Measurements from ENCODE around the gene TMPRSS4.

Gene TMPRSS4

GRCh38 chr11:118068206-118068944, 8.5 kb upstream of the TMPRSS4 start:
- Histone ChIP-seq H2AFZ (ENCODE audit: low read length) (no peak overlapping the region), H3K4me2 (ENCODE audit: low read depth, low read length) (no peak overlapping the region), H3K36me3 (replicated peaks; ENCODE audit: insufficient read depth, low read length) (no peaks in the 10 kb centered on the region), H3K9ac (ENCODE audit: low read length) (no peak overlapping the region), H3F3A (ENCODE audit: insufficient read depth, low read length) (no peaks in the 10 kb centered on the region), H3K79me2 (ENCODE audit: low read length) (no peaks in the 10 kb centered on the region), H3K27ac (ENCODE audit: low read length) (no peak overlapping the region), H4K20me1 (ENCODE audit: insufficient read depth, low read length) (no peaks in the 10 kb centered on the region), H3K4me3 (ENCODE audit: low read length) (no peak overlapping the region), H3K9me3 (replicated peaks; ENCODE audit: insufficient read depth, low read length) (no peaks in the 10 kb centered on the region), H3K27me3 (replicated peaks; ENCODE audit: insufficient read depth, low read length) (no peaks in the 10 kb centered on the region), H3K9me2 (replicated peaks; ENCODE audit: insufficient read depth, low read length) (no peaks in the 10 kb centered on the region), H3K4me1 (ENCODE audit: low read length) (no peaks in the 10 kb centered on the region)
- no peak for TF ChIP-seq EZH2phosphoT487 (IDR thresholded peaks at IDR 0.05; ENCODE audit: low read length)
- TF ChIP-seq EZH2 (optimal IDR thresholded peaks at IDR 0.05; ENCODE audit: low read depth, low read length) = no peak
- TF ChIP-seq CTCF (IDR thresholded peaks at IDR 0.05; ENCODE audit: low read length) = no peak
- DNase-seq = no peak

- H2AFZ ChIP-seq (ENCODE audit: low read length) = no peak overlapping the region
- DNase-seq = no peak
- no peaks in the 10 kb centered on the region for H4K20me1 ChIP-seq (ENCODE audit: insufficient read depth, low read length)
- no peaks in the 10 kb centered on the region for H3K9me3 ChIP-seq (replicated peaks; ENCODE audit: insufficient read depth, low read length)
- no peaks in the 10 kb centered on the region for H3K79me2 ChIP-seq (ENCODE audit: low read length)
- no peaks in the 10 kb centered on the region for H3K36me3 ChIP-seq (replicated peaks; ENCODE audit: insufficient read depth, low read length)
- H3K9ac ChIP-seq (ENCODE audit: low read length) = no peak overlapping the region
- no peak overlapping the region for H3K27ac ChIP-seq (ENCODE audit: low read length)
- H3K4me2 ChIP-seq (ENCODE audit: low read depth, low read length) = no peak overlapping the region
- no peak overlapping the region for H3K4me3 ChIP-seq (ENCODE audit: low read length)
- H3K27me3 ChIP-seq (replicated peaks; ENCODE audit: insufficient read depth, low read length) = no peaks in the 10 kb centered on the region
- H3F3A ChIP-seq (ENCODE audit: insufficient read depth, low read length) = no peaks in the 10 kb centered on the region
- H3K9me2 ChIP-seq (replicated peaks; ENCODE audit: insufficient read depth, low read length) = no peaks in the 10 kb centered on the region
- H3K4me1 ChIP-seq (ENCODE audit: low read length) = no peaks in the 10 kb centered on the region
- no peak for TF ChIP-seq EZH2 (optimal IDR thresholded peaks at IDR 0.05; ENCODE audit: low read depth, low read length)
- TF ChIP-seq CTCF (IDR thresholded peaks at IDR 0.05; ENCODE audit: low read length) = no peak
- no peak for TF ChIP-seq EZH2phosphoT487 (IDR thresholded peaks at IDR 0.05; ENCODE audit: low read length)
These were observed 7.8 kb upstream of the TMPRSS4 start for GRCh38 chr11:118068945-118069612.

GRCh38 chr11:118071416-118072030, 5.4 kb upstream of the TMPRSS4 start:
- Histone ChIP-seq H3K9ac (ENCODE audit: low read length) (no peak overlapping the region), H3K27me3 (replicated peaks; ENCODE audit: insufficient read depth, low read length) (no peaks in the 10 kb centered on the region), H3K36me3 (replicated peaks; ENCODE audit: insufficient read depth, low read length) (no peaks in the 10 kb centered on the region), H4K20me1 (ENCODE audit: insufficient read depth, low read length) (no peaks in the 10 kb centered on the region), H3K4me2 (ENCODE audit: low read depth, low read length) (no peak overlapping the region), H3F3A (ENCODE audit: insufficient read depth, low read length) (no peaks in the 10 kb centered on the region), H3K9me3 (replicated peaks; ENCODE audit: insufficient read depth, low read length) (no peaks in the 10 kb centered on the region), H3K79me2 (ENCODE audit: low read length) (no peaks in the 10 kb centered on the region), H2AFZ (ENCODE audit: low read length) (no peak overlapping the region), H3K27ac (ENCODE audit: low read length) (no peak overlapping the region), H3K4me1 (ENCODE audit: low read length) (no peaks in the 10 kb centered on the region), H3K4me3 (ENCODE audit: low read length) (no peak overlapping the region), H3K9me2 (replicated peaks; ENCODE audit: insufficient read depth, low read length) (no peaks in the 10 kb centered on the region)
- no peak for TF ChIP-seq EZH2phosphoT487 (IDR thresholded peaks at IDR 0.05; ENCODE audit: low read length)
- no peak for TF ChIP-seq CTCF (IDR thresholded peaks at IDR 0.05; ENCODE audit: low read length)
- no peak for TF ChIP-seq EZH2 (optimal IDR thresholded peaks at IDR 0.05; ENCODE audit: low read depth, low read length)
- no peak for DNase-seq
